HG02938 (cell line): ENCODE data around the gene FOXO6.

Experiments
- ATAC-seq: cut with Tn5 transposase; IDR thresholded peaks from one replicate; pipeline ENCODE4 v1.9.1; 2021; ENCODE audit warnings: mild to moderate bottlenecking, moderate library complexity; ENCODE audit not compliant: unreplicated experiment

Gene FOXO6

DNA sequence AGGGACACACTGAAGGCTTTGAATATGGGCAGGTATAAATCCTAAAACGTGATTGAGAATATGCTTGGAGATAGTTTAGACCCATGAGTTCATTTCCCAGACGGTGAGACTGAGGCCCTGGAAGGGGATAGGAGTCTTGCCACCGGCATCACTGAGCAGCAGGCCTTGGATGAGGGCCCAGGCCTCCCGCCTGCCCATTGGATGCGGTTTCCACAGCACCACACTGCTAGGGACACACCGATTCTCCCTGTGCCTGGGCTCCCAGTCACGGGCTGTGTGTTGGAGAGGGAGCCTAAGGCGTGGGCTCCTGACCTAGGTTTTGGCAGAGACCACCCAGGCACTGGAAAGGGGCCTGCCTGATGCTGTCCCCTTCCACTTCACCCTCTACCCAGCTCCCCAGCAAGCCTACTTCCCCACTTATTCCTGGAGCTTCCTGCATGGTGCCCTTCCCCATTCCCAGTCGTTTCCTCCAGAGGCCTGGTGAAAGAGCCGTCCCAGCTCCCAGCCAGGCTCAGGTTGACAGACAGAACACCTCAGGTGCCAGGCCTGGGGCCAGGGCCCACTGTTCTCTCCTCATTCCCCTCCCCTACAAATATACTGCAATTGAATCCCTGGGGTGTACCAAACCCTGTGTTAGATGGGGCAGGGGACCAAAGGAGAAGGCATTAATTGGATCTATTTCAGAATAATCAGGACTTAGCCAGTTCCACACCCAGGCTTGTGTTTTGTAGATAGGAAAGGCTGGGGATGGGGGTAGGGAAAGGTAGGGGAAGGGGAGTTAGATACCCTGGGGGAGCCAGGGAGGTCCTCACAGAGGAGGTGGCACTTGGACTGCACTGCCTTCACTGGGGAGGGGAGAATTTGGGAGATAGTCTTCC is 3.4 kb downstream of the FOXO6 start:
- ATAC-seq: no peak

GRCh38 chr1:41365320-41365633 is 4.0 kb downstream of the FOXO6 start:
- no peak for ATAC-seq

DNA sequence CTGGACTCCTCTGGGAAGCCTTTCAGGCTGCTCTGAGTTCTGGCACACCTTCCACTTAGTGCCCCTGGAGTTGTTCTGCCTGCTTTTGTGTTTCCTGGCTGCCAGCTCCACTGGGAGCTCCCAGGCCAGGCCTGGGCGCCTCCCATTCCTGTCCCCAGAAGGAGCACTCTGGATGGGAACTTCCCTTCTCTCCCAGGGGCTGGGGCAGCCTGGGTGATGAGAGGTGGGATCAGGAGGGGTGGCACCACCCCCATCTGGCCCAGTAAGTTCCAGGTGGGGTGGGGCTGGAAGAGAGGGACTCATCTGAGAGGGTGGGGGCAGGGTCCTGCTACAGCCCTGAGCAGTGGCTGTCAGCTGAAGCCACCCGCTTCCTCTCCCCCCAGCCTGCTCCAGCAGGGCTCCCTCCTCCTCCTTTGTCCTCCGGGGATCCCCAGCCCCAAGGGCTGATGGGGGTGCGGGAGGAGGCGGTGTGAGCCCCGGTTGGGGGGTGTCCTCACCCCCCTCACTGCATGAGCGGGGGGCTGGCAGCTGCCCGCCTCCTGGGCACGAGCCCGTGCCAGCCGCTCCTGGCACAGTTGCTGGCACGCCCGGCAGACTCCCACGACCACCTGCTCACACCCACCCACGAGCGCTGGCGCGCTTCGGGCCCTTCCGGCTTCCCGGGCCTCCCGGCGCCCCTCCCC is 4.7 kb downstream of the FOXO6 start:
- no peak for ATAC-seq

GRCh38 chr1:41366455-41367287 is 5.4 kb downstream of the FOXO6 start:
- no peak for ATAC-seq

DNA sequence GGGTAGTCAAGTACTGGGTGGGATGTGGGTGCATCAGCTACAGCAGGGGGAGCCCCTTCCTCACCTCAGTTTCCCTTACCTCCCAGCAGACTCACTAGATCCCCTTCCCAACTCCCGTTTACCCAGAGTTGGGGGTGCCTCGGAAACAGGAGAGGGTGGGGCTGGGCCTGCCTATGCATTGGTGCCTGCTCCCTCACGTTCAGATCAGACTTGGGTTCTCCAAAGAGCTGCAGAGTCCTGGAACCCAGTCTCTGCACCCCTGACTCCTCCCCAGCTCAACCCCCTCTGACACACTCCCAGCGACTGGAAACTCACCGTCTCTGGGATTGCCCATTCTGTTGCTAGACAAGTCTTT is 6.0 kb downstream of the FOXO6 start:
- ATAC-seq: no peak

GRCh38 chr1:41368366-41368765 is 7.1 kb downstream of the FOXO6 start:
- ATAC-seq: no peak

- no peak for ATAC-seq
Measured at GRCh38 chr1:41368801-41369200, 7.6 kb downstream of the FOXO6 start.

GRCh38 chr1:41369531-41369930 is 8.3 kb downstream of the FOXO6 start:
- ATAC-seq: no peak

GRCh38 chr1:41370225-41370624 is 9.0 kb downstream of the FOXO6 start:
- no peak for ATAC-seq

- no peak for ATAC-seq
Measured at GRCh38 chr1:41370756-41371420, 9.7 kb downstream of the FOXO6 start.

DNA sequence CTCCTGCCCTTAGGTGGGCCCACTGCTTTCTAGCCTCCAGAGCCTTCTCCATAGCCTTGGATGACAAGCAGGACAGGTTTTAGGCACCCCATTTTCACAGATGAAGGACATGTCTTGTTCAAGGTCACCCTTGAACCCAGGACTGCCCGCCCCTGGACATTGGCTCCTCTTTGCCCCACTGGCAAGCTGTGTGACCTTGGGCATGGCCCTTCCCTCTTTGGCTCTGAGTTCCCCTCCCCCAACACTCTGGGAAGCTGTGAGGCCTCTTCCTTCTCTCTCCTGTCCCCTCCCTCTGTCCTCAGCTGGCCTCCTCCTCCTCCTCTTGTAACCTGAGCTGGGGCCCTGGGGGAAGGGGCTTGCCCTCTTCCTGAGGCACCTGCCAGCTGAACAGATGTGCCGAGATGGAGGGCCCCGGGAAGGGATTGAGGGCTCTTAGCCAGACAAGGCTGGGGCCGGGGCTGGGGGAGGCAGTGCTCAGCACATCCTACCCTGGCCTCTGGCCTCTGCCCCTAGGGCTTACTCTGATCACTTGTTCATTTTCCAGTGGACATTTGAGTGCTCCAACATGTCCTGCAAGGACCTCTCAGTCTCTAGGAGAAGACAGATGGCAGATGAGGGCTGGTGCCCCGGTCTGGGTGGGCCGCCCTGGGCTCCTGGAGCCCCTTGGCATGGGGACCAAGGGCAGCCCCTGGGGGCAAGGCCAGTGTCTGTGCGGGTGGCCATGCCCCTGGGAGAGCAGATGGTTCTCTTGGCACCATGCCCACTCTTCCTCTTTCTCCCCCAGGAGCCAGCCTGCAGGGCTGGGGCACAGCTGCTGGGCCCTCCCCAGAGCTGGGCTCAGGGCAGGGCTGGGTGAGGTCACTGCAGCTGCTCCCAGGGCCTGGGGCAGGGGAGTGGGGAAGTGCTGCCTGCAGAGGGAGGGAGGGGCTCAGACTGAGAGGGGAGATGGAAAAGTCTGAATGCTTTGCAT is 10.7 kb downstream of the FOXO6 start:
- no peak for ATAC-seq

DNA sequence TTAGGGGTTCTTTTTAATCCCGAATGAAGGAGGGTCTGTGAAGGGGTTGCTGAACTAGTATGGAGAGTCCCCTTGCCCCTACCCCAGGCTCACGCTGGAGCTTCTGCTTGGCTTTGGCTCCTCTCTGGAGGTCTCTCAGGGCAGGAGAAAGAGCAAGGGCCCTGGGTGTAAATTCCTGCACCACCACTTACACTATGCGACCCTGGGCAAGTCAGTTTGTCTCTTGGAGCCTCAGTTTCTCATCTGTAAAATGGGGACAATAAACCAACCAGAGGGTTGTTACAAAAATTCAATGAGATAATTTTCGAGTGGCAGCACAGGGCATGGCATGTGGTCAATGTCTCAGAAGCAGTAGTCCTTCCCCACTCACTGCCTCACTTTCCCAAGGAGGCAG is 11.4 kb downstream of the FOXO6 start:
- no peak for ATAC-seq

GRCh38 chr1:41373373-41373772 is 12.1 kb downstream of the FOXO6 start:
- ATAC-seq: no peak

- ATAC-seq: no peak
Measured at GRCh38 chr1:41374711-41375110, 13.5 kb downstream of the FOXO6 start.

DNA sequence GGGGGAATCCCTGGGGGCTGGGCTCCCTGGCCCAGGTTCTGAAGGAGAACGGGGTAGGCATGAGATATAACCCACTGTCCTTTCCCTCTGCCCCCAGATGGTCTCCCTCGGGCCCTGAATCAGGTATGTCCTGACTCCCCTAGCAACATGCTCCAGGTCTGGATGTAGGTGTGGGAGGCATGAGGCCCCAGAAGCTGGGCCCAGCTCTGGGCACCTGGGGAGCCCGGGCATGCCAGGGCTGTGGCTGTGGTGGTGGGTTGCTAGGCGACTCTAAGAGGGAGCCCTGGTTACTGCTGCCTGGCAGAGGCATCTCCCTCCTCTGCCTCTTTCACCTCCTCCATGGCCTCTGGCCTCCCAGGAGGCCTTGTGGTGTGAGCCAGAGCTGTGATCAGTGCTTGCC is 16.2 kb downstream of the FOXO6 start:
- ATAC-seq: no peak

GRCh38 chr1:41378222-41378621 is 17.0 kb downstream of the FOXO6 start:
- no peak for ATAC-seq

GRCh38 chr1:41378999-41379737 is 17.9 kb downstream of the FOXO6 start:
- no peak for ATAC-seq

DNA sequence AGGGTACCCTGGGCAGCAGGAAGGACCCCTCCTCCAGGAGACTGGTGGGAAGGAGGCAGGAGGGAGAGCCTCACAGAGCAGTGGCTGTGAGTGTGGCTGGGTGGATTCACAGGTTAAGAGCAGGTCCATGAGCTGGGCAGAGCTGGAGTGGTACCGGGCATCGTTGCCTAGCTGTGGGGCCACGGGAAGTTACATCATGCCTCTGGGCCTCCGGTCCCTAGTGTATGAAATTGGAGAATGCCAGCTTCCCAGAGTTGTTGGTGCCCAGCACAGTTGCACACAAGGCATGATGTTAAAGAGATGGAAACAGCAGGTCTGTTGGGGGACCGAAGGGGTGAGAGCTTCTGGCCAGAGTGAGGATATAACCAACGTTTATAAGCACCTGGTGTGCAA is 18.5 kb downstream of the FOXO6 start:
- ATAC-seq: no peak

DNA sequence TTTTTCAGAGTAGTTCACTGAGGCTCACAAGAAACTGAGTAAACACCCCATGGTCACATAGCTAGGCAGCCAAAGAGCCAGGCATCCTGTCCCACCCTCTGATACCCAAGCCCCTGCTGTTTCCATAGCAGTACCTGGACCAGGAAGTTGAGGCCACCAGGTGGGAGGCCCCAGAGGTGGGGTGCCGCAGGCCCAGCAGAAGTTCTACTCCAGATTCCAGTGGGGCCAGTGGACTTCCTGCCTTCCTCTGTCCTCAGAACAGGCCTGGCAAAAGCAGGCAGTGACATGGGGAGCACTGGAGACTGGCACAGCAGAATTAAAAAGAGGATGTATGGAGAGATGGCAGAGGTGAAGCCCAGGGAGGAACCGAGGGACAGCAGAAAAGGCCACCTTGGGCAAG is 19.0 kb downstream of the FOXO6 start:
- no peak for ATAC-seq
